ENCODE measurements around the gene STK38.
A peak's percentile ranks its signal among the peaks of the same experiment; 100 is the strongest.

DNA sequence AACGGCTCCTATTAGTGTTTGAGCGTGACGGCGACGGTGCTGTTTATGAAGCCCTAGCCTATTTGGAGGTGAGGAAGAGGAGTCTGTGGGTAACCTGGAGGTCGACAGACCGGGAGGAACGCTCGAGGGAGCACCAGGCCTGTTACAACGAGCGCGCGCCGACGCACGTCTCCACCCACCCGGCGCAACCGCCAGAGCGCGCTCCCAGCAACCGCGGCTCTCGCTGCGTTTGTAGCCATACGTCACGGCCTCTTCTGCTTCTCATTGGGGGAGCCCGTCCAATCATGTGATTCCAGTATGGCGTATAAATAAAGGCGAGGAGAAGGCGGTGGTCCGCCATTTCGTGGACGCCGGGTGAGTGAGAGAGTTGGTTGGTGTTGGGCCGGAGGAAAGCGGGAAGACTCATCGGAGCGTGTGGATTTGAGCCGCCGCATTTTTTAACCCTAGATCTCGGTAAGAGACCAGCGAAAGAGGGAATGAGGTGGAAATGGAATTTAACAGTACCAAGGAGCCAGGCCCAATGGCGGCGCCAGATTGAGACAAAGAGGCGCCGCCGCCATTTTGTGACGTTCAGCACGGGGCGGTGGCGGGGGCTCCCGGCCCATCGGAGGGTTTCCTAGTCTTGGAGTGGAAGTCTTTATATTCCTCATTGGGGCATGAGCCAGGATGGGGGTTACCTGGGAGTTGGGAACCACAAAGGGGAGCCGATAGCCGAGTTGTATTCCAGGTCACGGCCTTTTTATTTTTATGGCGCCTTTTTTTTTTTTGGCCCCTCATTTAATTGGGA is 46.9 kb upstream of the STK38 start, which contains the start of gene SRSF3:
- TF ChIP-seq CTCF (conservative IDR thresholded peaks at IDR 0.05; ENCODE audit: low read length) = peak; percentile 29
- TF ChIP-seq EZH2phosphoT487 (IDR thresholded peaks at IDR 0.05; ENCODE audit: borderline replicate concordance) = no peak

All from Loucy (cell line).